ENCODE results near the gene MBNL1.

Gene MBNL1

GRCh38 chr3:152256851-152257562, 11.7 kb upstream of the MBNL1 start:
- no peak overlapping the region for H3K14ac ChIP-seq (ENCODE audit: low read length)
- no peaks in the 10 kb centered on the region for H3K36me3 ChIP-seq (ENCODE audit: control insufficient read depth in 1 of 2, insufficient read depth in 2 of 2, low read length in 2 of 2)
- H4K8ac ChIP-seq (ENCODE audit: low read depth, low read length): no peak overlapping the region
- no peak overlapping the region for H3K4ac ChIP-seq (ENCODE audit: low read depth, low read length)
- H3K23ac ChIP-seq (ENCODE audit: low read length): no peak overlapping the region
- H3K79me1 ChIP-seq (ENCODE audit: low read length): no peaks in the 10 kb centered on the region
- no peaks in the 10 kb centered on the region for H3K9me3 ChIP-seq (ENCODE audit: insufficient read depth, low read depth, low read length)
- no peak overlapping the region for H2BK120ac ChIP-seq (ENCODE audit: insufficient read depth, low read length, poor library complexity)
- H3K4me2 ChIP-seq (ENCODE audit: low read length): no peak overlapping the region
- H3K79me2 ChIP-seq (ENCODE audit: control insufficient read depth, insufficient read depth, low read length, poor library complexity): no peaks in the 10 kb centered on the region
- WGBS (ENCODE audit: extremely low coverage, insufficient coverage, insufficient read length): 100% methylated on average over 2 of the region's 5 CpGs
- H2BK5ac ChIP-seq (ENCODE audit: low read depth, low read length, poor library complexity): no peak overlapping the region
- no peak overlapping the region for H4K91ac ChIP-seq (ENCODE audit: low read depth, low read length)
- H3K27me3 ChIP-seq (ENCODE audit: insufficient read depth, low read length): no peaks in the 10 kb centered on the region
- H4K12ac ChIP-seq (ENCODE audit: low read depth, low read length): no peak overlapping the region
- no peak overlapping the region for H3K27ac ChIP-seq (ENCODE audit: low read depth, low read length)
- H2BK12ac ChIP-seq (ENCODE audit: low read length): no peak overlapping the region
- H3K4me1 ChIP-seq (ENCODE audit: control insufficient read depth in 1 of 2, insufficient read depth in 2 of 2, low read length in 2 of 2): no peaks in the 10 kb centered on the region
- no peak overlapping the region for H3K4me3 ChIP-seq (ENCODE audit: low read depth, low read length)
- no peak overlapping the region for H2AFZ ChIP-seq (ENCODE audit: insufficient read depth, low read length, poor library complexity)
- H2AK5ac ChIP-seq (ENCODE audit: low read length): no peak overlapping the region
- DNase-seq: peak in 1 of 2 donors; percentile 73
- no peak overlapping the region for H3K9ac ChIP-seq (ENCODE audit: low read length)
- H3K18ac ChIP-seq (ENCODE audit: low read length): no peak overlapping the region

DNA sequence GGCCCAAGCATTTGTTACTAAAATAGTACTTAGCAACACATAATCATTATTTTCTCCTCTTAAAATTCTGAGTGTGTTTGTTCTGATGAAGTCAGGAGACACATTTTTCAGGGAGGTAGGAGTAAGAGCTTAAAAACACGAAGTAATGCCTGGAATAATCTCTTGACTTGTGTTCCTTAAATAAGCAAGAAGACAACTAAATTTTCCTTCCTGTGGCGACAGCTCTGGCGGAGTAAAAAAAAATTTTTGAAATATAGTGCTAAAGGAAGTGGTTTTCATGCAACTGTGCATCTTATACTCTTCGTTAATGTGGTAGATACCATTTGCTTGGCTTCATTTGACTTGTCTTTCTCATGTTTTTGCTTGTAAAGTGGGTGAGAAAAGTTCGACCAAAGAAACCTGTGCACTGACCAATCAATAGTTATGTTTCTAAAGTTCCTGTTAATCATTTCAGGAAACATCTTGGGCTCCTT, 11.1 kb upstream of the MBNL1 start:
- no peaks in the 10 kb centered on the region for H3K36me3 ChIP-seq (ENCODE audit: control insufficient read depth in 1 of 2, insufficient read depth in 2 of 2, low read length in 2 of 2)
- no peaks in the 10 kb centered on the region for H3K79me2 ChIP-seq (ENCODE audit: control insufficient read depth, insufficient read depth, low read length, poor library complexity)
- WGBS (ENCODE audit: extremely low coverage, insufficient coverage, insufficient read length): no CpG with 5 or more reads among the region's 5 CpGs

DNA sequence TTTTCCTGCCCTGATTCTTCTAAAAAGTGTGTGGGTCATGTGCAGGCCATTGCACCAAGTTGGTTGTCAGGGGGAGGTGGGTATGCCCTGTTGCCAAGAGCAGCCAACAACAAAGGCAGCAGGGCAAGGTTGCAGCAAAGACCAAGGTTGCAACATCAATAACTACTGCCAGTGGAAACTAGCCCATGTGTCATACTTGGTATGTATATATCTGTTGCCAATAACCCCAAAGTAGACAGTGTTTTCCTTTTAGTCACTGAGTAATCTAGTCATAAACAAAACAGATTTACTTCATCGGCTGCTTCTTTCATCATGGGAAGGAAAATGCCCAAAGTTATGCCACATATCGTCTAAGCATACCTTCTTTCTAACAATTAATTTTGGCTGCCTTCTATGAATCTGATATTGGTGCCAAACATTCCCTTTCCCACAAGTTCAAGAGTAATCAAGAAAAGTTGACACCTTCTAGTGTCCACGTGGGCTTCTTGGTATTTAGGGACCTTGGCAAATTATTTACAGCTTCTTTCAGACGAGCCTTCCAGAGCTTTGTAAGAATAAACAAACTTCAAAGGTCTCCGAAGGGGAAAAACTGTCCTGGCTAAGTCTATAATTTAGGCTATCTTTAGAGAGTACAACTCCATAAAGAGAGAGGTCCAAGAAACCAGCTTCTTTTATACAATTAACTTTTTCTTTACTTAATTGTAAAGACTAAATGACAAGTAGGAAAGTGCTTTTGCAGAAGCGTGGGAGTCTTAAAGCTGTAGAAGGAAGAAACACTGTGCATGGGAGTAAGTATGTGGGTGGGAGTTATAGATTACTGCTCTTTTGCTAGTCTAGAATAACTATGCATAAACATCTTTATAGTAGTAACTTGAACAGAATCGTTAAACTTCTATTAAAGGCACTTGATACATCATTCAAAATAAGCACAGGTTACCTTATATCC, 10.0 kb upstream of the MBNL1 start:
- no peak overlapping the region for H2BK5ac ChIP-seq (ENCODE audit: low read depth, low read length, poor library complexity)
- no peak overlapping the region for H2BK120ac ChIP-seq (ENCODE audit: insufficient read depth, low read length, poor library complexity)
- H3K27ac ChIP-seq (ENCODE audit: low read depth, low read length): no peak overlapping the region
- WGBS (ENCODE audit: extremely low coverage, insufficient coverage, insufficient read length): no CpG with 5 or more reads among the region's 7 CpGs
- H3K79me2 ChIP-seq (ENCODE audit: control insufficient read depth, insufficient read depth, low read length, poor library complexity): no peaks in the 10 kb centered on the region
- peak; percentile 95 to 97 for DNase-seq
- no peak overlapping the region for H3K4me3 ChIP-seq (ENCODE audit: low read depth, low read length)
- no peaks in the 10 kb centered on the region for H3K4me1 ChIP-seq (ENCODE audit: control insufficient read depth in 1 of 2, insufficient read depth in 2 of 2, low read length in 2 of 2)
- H2BK12ac ChIP-seq (ENCODE audit: low read length): no peak overlapping the region
- H2AFZ ChIP-seq (ENCODE audit: insufficient read depth, low read length, poor library complexity): no peak overlapping the region
- no peaks in the 10 kb centered on the region for H3K79me1 ChIP-seq (ENCODE audit: low read length)
- H4K91ac ChIP-seq (ENCODE audit: low read depth, low read length): no peak overlapping the region
- no peak overlapping the region for H3K14ac ChIP-seq (ENCODE audit: low read length)
- H4K8ac ChIP-seq (ENCODE audit: low read depth, low read length): no peak overlapping the region
- no peak overlapping the region for H3K4ac ChIP-seq (ENCODE audit: low read depth, low read length)
- no peaks in the 10 kb centered on the region for H3K9me3 ChIP-seq (ENCODE audit: insufficient read depth, low read depth, low read length)
- no peak overlapping the region for H3K18ac ChIP-seq (ENCODE audit: low read length)
- no peaks in the 10 kb centered on the region for H3K27me3 ChIP-seq (ENCODE audit: insufficient read depth, low read length)
- H3K4me2 ChIP-seq (ENCODE audit: low read length): no peak overlapping the region
- H3K9ac ChIP-seq (ENCODE audit: low read length): no peak overlapping the region
- no peak overlapping the region for H4K12ac ChIP-seq (ENCODE audit: low read depth, low read length)
- H3K36me3 ChIP-seq (ENCODE audit: control insufficient read depth in 1 of 2, insufficient read depth in 2 of 2, low read length in 2 of 2): no peaks in the 10 kb centered on the region
- no peak overlapping the region for H3K23ac ChIP-seq (ENCODE audit: low read length)
- no peak overlapping the region for H2AK5ac ChIP-seq (ENCODE audit: low read length)

More for the DNA sequence above, 11.1 kb upstream of the MBNL1 start:
- Histone ChIP-seq H2AFZ (ENCODE audit: insufficient read depth, low read length, poor library complexity) (no peak overlapping the region), H3K9me3 (ENCODE audit: insufficient read depth, low read depth, low read length) (no peaks in the 10 kb centered on the region), H2BK120ac (ENCODE audit: insufficient read depth, low read length, poor library complexity) (no peak overlapping the region), H3K23ac (ENCODE audit: low read length) (no peak overlapping the region), H2BK5ac (ENCODE audit: low read depth, low read length, poor library complexity) (no peak overlapping the region), H4K8ac (ENCODE audit: low read depth, low read length) (no peak overlapping the region), H2BK12ac (ENCODE audit: low read length) (no peak overlapping the region), H3K9ac (ENCODE audit: low read length) (no peak overlapping the region), H4K12ac (ENCODE audit: low read depth, low read length) (no peak overlapping the region), H2AK5ac (ENCODE audit: low read length) (no peak overlapping the region), H4K91ac (ENCODE audit: low read depth, low read length) (no peak overlapping the region), H3K4me3 (ENCODE audit: low read depth, low read length) (no peak overlapping the region), H3K27me3 (ENCODE audit: insufficient read depth, low read length) (no peaks in the 10 kb centered on the region), H3K27ac (ENCODE audit: low read depth, low read length) (no peak overlapping the region), H3K4me2 (ENCODE audit: low read length) (no peak overlapping the region), H3K14ac (ENCODE audit: low read length) (no peak overlapping the region), H3K79me1 (ENCODE audit: low read length) (no peaks in the 10 kb centered on the region), H3K4ac (ENCODE audit: low read depth, low read length) (no peak overlapping the region), H3K18ac (ENCODE audit: low read length) (no peak overlapping the region), H3K4me1 (ENCODE audit: control insufficient read depth in 1 of 2, insufficient read depth in 2 of 2, low read length in 2 of 2) (no peaks in the 10 kb centered on the region)
- peak in 1 of 2 donors; percentile 24 for DNase-seq

- Histone ChIP-seq H3K4me2 (ENCODE audit: low read length) (no peak overlapping the region), H2BK120ac (ENCODE audit: insufficient read depth, low read length, poor library complexity) (no peak overlapping the region), H4K12ac (ENCODE audit: low read depth, low read length) (no peak overlapping the region), H3K4me1 (ENCODE audit: control insufficient read depth in 1 of 2, insufficient read depth in 2 of 2, low read length in 2 of 2) (no peaks in the 10 kb centered on the region), H4K91ac (ENCODE audit: low read depth, low read length) (no peak overlapping the region), H3K4me3 (ENCODE audit: low read depth, low read length) (no peak overlapping the region), H3K14ac (ENCODE audit: low read length) (no peak overlapping the region), H2AK5ac (ENCODE audit: low read length) (no peak overlapping the region), H4K8ac (ENCODE audit: low read depth, low read length) (no peak overlapping the region), H3K9me3 (ENCODE audit: insufficient read depth, low read depth, low read length) (no peaks in the 10 kb centered on the region), H3K27ac (ENCODE audit: low read depth, low read length) (no peak overlapping the region), H2AFZ (ENCODE audit: insufficient read depth, low read length, poor library complexity) (no peak overlapping the region), H2BK5ac (ENCODE audit: low read depth, low read length, poor library complexity) (no peak overlapping the region), H3K4ac (ENCODE audit: low read depth, low read length) (no peak overlapping the region), H3K9ac (ENCODE audit: low read length) (no peak overlapping the region), H3K27me3 (ENCODE audit: insufficient read depth, low read length) (no peaks in the 10 kb centered on the region), H3K79me1 (ENCODE audit: low read length) (no peaks in the 10 kb centered on the region), H3K79me2 (ENCODE audit: control insufficient read depth, insufficient read depth, low read length, poor library complexity) (no peaks in the 10 kb centered on the region), H3K23ac (ENCODE audit: low read length) (no peak overlapping the region), H3K18ac (ENCODE audit: low read length) (no peak overlapping the region), H2BK12ac (ENCODE audit: low read length) (no peak overlapping the region), H3K36me3 (ENCODE audit: control insufficient read depth in 1 of 2, insufficient read depth in 2 of 2, low read length in 2 of 2) (no peaks in the 10 kb centered on the region)
- no peak for DNase-seq
- no CpG with 5 or more reads among the region's 2 CpGs for WGBS (ENCODE audit: extremely low coverage, insufficient coverage, insufficient read length)
Measured at GRCh38 chr3:152259468-152259867, 9.3 kb upstream of the MBNL1 start.

Measured in trophoblast cell (in vitro differentiated cells and primary cell).